Activated gamma-delta T cell treated with anti-CD3 and anti-CD28 coated beads, Interleukin-2, amount 50 U/mL, for 16 hours (primary cell): ENCODE results near the gene FEM1C.

ENCODE experiments used
- DNase-seq: peaks from one replicate; pipeline ENCODE4 v3.0.0-alpha.2; 2020; ENCODE audit warnings: low read depth

The FEM1C gene

GRCh38 chr5:115475788-115476187, 68.8 kb downstream of the FEM1C start:
- DNase-seq = no peak

GRCh38 chr5:115472271-115473025, 72.1 kb downstream of the FEM1C start:
- no peak for DNase-seq

- no peak for DNase-seq
These were observed 73.1 kb downstream of the FEM1C start for GRCh38 chr5:115471345-115472063.

GRCh38 chr5:115470921-115471320, 73.7 kb downstream of the FEM1C start:
- DNase-seq = no peak
